HG03139 (cell line): ENCODE measurements around the gene CRPPA.
A peak's percentile ranks its signal among the peaks of the same experiment; 100 is the strongest.
"Not testable (repeated sequence)": the region's sequence is repeated elsewhere in the genome, so short reads cannot be mapped to it uniquely, and the experiment has no call there.

Experiments
- ATAC-seq: cut with Tn5 transposase; IDR thresholded peaks from one replicate; pipeline ENCODE4 v1.9.1; 2021; ENCODE audit not compliant: unreplicated experiment

CRPPA gene

DNA sequence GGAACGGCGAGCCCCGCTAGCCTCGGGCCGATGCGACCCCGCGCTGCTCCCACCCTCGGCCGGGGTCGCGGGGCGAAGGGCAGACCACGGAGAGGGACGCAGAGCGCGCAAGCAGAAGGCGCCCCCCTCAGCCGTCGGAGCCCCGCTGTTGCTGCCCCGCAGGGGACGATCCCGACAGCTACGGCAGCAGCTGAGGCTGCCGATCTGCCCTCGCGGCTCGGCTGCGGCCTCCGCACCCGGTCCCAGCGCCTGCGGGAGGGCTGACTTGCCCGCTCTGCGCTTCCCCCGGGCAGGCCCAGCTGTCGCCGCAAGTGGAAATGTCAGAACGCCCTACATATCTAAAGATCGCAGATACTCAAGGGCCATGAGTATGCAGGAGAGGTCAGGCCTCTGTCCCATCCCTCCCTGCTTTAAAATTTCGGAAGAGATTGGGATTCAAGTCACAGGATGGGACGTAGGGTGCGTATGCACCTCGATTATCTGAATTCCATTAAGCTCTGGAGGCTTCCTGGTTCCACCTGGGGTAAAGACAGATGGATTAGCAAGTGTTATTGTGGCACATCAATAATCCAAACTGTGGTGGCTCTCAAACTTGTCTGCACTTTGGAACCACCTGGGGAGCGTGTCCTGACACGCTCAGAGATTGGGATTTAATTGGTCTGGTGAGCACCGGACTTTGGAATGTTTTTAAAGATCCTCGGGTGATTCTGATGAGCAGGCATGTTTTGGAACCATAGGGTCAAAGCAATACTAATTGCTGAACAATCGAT is at the start of gene CRPPA:
TSS of gene CRPPA (minus strand) at position 206 of the 770 bp plus-strand sequence. CDS start 216 bp downstream, outside the sequence.
- ATAC-seq = peak; percentile 28

DNA sequence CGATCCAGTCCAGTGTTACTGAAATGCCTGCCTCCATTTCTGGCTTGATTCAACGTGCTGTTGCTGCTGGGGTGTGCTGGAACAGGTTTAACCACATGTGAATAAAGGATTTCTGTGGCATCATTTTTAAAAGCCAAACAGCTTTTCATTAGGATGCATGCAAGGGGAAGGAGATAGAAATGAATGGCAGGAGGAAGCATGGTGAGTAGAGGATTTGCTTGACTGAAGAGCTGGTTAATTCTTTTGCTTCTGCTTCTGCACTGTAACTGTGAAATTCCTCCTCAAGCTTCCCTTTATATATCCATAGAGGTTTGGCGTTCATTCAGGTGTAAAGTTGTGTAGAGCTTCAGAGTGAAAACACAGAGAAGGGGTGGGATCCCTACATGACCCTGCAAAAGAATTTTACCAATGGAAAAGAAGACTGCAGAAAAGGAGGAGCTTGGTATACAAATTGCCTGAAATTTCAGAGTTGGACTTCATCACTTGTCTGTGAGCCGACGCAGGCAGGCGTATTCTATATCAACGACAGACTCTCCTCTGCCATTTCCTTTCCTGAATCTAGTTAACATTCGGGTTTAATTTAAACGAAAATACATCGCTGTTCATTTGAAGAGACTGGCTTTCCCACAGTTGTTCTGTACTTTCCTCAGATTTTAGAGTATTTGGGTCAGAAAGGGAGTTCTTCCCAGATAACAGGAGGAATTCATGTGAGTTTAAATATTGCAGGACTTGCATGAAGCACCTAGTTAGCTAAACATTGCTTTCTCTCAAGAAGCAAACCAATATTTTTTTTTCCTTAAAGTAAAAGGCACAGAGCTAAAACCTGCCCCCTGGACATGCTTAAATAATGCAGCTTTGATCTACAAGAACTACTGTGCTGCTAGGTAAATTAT is 44.4 kb upstream of the CRPPA start, which contains the start of gene SOSTDC1:
TSS of gene SOSTDC1 (minus strand) at position 270 of the 893 bp plus-strand sequence. CDS start at position 200, 70 bp downstream.
- no peak for ATAC-seq

DNA sequence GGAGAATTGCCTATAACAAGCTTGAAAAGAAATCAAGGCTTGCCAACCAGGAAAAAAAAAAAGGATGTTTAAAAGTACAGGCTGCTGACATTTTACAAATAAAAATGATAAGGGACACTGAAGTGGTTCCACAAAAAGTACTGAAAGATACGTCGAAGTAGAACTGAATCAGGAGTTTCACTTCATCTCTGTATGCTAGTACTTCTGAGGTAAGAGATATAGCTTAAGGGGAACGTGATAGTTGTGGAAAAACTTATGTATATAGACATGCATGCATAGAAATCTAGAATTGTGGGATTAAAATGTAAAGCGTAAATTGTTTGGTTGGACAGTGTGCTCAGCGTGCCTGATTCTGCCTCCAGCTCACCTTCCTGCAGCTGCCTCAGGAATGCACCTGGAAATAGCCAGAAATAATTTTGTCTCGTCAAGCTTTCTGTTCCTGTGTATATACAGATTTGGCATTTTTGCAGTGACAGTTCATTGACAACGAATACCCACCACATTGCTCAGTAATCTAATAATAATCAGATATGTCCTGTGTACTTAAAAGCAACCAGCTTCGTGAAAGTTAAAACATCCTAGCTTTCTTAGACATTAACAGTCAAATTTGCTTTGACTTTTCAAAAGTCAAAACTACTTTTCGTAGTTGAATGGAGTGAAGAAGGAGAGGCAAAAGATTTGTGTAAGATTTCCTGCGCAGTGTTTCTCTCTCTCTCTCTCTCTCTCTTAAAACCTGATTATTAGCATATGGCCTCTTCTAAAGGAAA is 42.8 kb upstream of the CRPPA start:
- ATAC-seq = no peak

DNA sequence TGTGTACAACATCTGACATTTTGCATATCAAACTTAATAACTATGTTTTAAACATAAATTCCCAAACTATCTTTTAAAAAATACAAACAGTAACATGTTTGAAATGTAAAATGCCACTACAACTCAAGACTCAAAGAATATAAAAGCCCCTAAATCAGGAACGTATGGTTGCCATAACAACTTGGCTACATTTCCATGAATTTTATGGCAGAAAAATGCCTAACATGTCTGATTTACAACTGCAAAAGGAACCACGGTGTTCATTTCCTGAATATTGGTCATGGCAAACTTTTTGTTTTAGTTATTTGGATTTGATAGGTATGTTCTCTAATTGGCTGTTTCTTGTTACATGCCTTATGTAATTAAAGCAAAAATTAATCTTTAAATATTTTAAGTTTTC is 42.2 kb upstream of the CRPPA start:
- no peak for ATAC-seq

DNA sequence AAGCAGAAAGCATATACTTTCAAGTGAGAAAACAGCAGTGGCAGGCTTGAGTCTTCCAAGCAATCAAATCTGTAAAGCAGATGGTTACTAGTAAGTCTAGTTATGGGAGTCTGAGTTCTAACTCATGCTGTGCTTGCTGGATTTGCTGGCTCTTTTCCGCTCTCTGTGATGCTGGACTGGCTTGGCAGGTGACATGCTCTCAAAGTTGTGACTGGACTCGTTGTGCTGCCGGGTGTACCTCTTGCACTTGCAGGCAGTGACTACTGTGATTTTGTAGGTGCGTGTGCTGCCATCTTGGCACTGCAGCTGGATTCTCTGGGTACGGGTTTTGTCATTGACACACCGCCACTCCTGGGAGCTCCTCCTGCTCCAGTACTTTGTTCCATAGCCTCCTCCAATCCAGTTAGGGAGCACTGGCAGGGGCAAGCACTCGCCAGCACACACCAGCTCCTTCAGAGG is 41.1 kb upstream of the CRPPA start:
- no peak for ATAC-seq

DNA sequence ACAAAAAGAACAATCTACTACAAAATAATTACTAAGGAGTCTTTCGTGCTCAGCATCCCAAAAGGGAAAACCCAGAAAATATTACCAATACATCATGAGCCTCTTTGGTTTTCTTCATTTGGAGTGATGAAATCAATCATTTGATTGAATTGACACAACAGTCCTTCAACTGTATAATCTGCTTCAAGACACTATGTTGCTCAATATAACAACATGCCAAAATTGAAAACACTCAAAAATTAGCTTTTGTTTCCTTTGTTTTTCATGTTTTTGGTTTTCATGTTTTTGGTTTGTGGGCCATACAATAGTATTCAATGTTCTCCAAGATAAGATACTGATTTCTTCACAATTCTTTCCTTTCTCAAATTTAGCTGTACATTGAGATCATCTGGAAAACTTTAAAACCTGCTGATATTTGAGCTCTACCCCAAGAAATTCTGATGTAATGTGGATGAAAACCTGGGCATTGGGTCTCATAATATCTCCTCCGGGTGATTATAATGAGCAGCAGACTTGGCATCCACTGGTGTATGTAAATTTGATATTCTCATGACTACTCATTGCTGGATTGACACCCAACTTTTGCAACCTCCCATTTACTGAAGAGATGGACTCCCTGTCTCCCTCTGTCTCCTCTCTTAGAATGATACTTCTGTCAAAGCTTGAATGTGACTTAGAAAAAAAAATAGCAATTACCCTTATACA is 39.6 kb upstream of the CRPPA start:
- ATAC-seq = no peak

DNA sequence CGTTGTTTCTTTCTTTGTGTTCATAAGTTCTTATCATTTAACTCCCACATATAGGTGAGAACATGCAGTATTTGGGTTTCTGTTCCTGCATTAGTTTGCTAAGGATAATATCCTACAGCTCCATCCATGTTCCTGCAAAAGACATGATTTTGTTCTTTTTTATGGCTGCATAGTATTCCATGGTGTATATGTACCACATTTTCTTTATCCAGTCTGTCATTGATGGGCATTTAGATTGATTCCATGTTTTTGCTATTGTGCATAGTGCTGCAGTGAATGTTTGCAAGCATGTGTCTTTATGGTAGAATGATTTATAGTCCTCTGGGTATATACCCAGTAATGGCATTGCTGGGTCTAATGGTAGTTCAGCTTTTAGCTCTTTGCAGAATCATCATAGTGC is 35.0 kb upstream of the CRPPA start:
- ATAC-seq = not testable (repeated sequence)

DNA sequence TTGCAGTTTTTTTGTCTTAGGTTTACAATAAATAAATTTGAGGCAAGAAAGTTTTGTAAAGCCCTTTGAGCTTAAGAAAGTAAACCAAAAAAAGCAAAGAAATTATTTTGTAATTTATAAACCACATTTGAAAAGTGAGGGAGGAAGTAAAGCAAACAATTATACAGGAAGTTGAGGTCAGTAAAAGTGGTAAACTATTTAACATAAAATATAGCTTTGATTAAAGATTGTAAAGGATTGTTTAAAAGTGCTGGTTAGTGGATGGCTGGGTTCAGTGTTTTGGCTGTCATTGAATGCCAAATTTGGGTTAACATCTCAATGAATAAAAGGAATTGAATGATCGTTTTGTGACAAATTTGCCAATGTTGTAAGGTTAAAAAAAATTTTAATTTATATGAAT is 34.3 kb upstream of the CRPPA start:
- ATAC-seq = no peak

DNA sequence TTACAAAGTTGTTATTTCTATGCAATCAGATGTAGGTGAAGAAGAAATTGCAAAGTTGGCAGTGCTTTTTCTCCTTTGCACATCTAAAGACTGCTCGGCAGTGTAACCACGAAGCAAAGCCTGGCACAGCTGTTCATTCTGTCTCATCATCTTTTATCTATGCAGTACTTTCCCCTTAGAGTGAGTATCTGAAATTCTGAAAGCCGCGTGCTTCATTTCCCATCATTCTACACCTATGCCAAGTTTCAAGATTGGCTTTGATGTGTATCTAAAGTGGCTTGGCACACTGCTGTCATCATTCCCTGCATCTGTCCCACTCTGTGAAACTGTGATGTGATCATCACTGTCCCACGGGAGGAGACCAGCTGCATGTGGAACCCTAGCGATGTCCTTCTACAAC is 29.0 kb upstream of the CRPPA start:
- no peak for ATAC-seq

DNA sequence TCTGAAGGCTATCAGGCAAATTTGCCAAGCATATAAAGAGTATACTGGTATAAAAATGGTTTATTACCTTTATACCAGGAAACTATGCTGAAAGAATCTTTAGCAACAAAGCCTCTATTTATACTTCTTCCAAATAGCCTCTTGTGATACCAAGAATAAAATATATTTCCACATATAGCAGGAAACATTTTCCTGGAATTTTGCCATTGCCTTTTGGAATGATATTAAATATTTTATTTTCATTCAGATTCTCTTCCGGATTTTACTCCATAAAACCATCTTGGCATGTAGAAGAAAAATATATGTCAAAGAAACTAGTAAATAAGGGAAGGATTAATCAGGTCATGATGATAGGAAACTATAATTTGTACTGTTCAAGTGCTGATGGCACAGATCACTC is 26.5 kb upstream of the CRPPA start:
- no peak for ATAC-seq

DNA sequence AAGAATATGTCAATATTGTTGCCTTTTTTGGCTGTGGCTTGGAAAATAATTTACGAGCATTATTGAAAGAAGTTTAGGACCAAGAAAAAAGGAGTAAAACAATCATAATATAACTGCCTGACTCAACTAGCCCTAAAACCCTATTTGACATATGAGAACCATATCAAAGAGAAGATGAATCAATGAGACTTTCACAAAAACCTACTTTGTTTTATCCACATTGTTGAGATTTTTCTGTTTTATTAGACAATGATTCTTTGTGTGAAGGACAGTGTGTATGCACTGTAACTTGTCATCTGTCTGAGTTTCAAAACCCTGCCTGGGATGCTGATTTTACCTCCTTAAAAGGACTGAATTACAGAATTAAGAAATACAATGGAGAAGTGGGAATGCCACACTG is 25.2 kb upstream of the CRPPA start:
- ATAC-seq = no peak

DNA sequence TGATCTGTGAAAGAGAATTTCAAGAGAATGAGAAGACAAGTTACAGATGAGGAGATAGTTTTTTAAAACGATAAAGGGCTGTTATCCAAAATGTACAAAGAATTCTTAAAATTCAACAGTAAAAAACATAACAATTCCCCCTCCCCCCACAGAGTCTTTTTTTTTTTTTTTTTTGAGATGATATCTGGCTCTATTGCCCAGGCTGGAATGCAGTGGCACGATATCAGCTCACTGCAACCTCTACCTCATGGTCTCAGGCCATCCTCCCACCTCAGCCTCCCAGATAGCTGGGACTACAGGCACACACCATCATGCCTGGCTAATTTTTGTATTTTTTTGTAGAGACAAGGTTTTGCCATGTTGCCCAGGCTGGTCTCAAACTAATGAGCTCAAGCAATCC is 22.5 kb upstream of the CRPPA start:
- ATAC-seq = not testable (repeated sequence)

DNA sequence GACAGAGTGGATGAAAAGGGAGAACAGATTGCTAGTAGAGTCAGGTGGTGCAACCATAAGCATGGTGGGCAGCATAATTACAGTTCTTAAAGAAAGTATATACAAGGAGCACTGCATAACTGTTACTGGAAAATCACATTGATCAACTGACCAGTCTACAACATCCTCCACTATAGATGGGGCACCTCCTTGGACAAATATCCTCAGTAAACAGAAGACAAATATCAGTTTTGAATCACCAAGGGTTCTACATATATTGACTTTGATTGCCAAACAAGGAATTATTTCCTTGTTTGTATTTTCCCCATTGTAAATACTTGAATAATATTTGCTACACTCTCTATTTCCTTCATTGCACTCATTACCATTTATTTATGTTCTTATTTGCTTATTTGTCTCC is 17.6 kb upstream of the CRPPA start:
- ATAC-seq = no peak

DNA sequence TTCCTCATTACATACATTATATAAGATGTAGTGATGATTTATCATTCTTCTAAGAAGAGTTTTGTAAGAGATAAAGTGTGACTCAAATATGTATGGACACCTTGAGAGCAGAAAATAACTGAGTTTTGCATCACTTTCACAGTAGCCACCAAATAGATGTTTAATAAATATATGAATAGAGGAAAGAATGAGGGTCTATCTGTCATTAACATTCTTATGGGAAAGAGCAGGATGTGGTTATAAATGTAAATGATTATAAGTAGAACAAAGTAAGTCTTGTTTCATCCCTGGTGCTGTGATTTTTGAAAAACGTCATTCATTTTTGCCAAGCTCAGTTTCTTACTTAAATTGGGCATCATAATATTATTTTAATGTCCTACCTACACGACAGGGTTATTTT is 15.0 kb upstream of the CRPPA start:
- ATAC-seq = no peak

DNA sequence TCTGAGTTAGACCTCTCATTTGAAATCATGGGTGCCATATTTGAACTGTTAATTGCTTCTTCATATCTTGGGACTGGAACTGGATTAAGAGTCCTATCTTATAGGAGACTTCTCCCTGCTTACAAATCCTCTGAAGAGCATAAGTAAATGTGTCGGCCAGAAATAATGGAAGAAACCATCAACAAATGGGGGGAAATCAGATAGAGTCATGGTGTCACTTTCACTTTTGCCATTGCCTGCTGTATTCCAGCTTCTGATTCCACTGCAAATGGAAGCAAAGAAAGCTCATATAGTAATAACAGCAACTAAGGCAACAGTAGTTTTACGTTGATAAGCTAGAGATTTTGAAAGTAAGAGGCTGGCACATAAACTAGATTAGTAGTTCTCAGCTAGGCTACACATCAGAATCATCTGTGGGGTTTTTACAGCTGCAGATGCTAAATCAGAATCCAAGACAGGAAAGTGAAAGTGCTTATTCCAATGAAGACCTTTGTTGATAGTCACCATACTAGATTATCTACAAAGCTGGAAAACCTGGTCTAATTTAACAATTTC is 12.3 kb upstream of the CRPPA start:
- no peak for ATAC-seq

DNA sequence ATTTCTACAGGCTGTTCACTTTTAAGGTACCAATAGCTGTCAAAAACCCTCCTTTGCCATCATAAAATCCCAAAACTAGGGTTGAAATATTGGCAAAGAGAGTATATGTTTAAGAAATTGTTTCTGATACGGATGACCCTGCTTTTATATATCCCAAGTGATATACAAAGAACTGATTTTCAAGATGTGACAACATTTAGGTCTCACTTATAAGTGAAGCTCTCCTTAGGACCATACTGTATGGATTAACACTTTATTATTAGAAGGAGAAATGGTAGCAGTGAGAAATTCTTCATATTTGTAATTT is 11.0 kb upstream of the CRPPA start:
- no peak for ATAC-seq

DNA sequence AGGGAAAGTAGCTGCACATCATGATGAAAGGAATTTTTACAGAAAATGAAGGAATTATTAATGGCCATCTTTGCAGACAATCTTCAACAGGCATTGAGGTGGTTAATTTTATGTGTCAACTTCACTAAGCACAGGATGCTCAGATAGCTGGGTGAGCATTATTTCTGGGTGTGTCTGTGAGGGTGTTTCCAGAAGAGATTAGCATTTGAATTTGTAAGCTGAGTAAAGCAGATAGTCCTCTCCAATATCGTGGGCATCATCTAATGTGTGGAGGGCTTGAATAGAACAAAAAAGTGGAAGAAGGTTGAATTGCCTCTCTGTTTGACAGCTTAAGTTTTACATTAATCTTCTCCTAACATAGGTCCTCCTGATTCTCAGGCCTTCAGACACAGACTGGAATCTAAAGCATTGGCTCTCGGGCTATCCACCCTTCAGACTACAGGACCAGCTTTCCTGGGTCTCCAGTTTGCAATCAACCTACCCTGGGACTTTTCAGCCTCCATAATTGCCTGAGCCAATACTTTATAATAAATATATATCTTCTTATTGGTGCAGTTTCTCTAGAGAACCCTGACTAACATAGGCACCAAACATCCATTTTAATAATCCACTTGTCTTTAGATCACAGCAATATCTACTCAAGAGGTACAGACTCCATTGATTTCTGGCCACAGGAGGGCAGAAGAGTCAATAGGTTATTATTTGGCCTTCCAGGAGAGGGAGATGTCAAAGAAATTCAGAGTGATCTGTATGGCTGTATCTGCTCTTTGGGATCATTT is 10.5 kb upstream of the CRPPA start:
- ATAC-seq = no peak

DNA sequence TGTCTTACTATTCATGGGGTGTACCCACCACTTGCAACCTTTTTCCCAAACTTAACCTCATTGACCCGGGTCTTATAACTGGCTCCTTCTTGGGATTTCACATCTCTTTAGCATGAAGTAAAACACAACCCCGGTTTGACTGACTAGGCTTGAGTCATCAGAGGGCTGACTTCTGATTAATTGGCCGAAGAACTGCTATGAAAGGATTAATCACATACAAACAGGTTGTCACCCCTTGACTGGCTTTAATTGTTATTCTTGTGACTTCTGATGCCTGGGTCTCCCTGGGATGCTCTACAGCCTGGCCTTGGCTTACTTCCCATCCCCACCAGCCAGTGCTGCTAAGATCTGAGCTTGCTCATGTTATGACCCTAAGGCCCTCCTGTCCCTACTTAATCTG is 8.8 kb upstream of the CRPPA start:
- ATAC-seq = no peak

DNA sequence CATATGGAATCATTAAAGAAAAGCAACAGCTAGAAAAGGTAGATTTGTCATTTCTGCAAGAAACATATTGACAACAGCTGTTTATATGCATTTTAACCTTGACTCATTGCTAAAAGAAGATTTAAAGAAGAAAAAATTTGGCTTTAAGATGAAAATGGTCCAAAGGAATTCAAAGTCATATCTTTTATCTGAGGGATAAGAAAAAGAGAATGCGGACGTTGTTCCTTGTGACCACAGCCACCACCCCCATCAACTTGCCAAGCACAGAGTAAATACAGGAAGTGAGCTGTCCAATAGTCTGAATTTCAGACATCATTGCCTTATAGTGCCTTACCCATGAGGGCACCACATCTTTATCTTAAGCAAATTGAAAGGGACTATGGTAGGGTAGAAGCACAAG is 7.3 kb upstream of the CRPPA start:
- ATAC-seq = no peak

DNA sequence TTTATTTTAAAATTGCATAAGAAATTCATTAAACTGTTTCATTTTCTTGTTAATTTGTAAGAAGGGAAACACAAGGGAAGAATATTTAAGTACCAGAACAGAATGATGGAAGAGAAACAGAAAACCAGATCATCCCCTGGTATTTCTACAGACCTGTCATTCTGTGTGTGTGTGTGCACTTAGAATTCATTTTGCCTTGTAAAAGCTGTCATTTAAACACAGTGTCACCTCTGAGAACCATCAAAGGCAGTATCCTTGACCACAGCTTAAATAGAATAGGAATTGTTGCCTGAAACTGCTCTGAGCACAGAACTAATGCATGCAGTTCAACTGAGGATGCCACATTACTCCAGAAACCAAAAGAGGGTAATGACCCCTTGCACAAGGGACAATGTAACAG is 6.8 kb upstream of the CRPPA start:
- ATAC-seq = no peak
